SK-N-SH (cell line): Measurements from ENCODE around the gene FAM241A. TPM values are rescaled to one million over a fixed set of nuclear protein-coding genes. Genes with fewer than 3 reads are reported as not detected.

Experiments
- CTCF ChIA-PET: fragments of 300-600, 350-600 bp; formaldehyde crosslinking; extraction: SDS; loops from one replicate; lab custom pipeline; 2021; lab: Yijun Ruan, JAX
- POLR2A ChIA-PET: fragments of 350-600 bp; sonication (Branson Sonifier 250); formaldehyde crosslinking; extraction: SDS; loops from one replicate; lab custom pipeline; 2020; ENCODE audit warnings: antibody characterized with exemption, inconsistent platforms; lab: Yijun Ruan, JAX
- DNase-seq: peaks from one replicate; pipeline ENCODE4 v3.0.0; 2012
- H2AFZ ChIP-seq: fragments of 200-600 bp; sonication (generic); 2 replicates; pipeline ENCODE4 v1.8.1; 2016; ENCODE audit warnings: antibody characterized with exemption, mild to moderate bottlenecking, low read depth
- H3F3A ChIP-seq: fragments of 200-600 bp; sonication (generic); replicated peaks from 2 replicates; pipeline ENCODE3; 2016; ENCODE audit warnings: antibody characterized with exemption, mild to moderate bottlenecking; ENCODE audit not compliant: insufficient read depth
- H3K27ac ChIP-seq, 2 experiments: fragments of 200-500 bp in 1 of 2; fragments of 200-600 bp in 1 of 2; sonication (Bioruptor generic) in 1 of 2; sonication (generic), shearing (Covaris generic) in 1 of 2; 2 replicates each; pipeline versions ENCODE4 v1.5.1 to v1.6.1; 2014 to 2016; ENCODE audit warnings: low read depth in 2 of 2, inconsistent platforms in 1 of 2, low read length in 1 of 2, mild to moderate bottlenecking in 1 of 2, mixed read lengths in 1 of 2
- H3K27me3 ChIP-seq: fragments of 200-600 bp; sonication (generic), shearing (Covaris generic); 2 replicates; pipeline ENCODE4 v1.6.1; 2016; ENCODE audit warnings: mixed run types; ENCODE audit not compliant: insufficient read depth
- H3K36me3 ChIP-seq, 2 experiments: fragments of 200-500 bp in 1 of 2; fragments of 200-600 bp in 1 of 2; sonication (Bioruptor generic) in 1 of 2; sonication (generic) in 1 of 2; replicated peaks in 1 of 2; 2 replicates each; pipeline versions ENCODE3 to v1.5.1; 2014 to 2016; ENCODE audit warnings: low read length in 1 of 2, mild to moderate bottlenecking in 1 of 2; ENCODE audit not compliant: insufficient read depth in 2 of 2, control insufficient read depth in 1 of 2
- H3K4me1 ChIP-seq, 2 experiments: fragments of 200-500 bp in 1 of 2; fragments of 200-600 bp in 1 of 2; sonication (Bioruptor generic) in 1 of 2; sonication (generic), shearing (Covaris generic) in 1 of 2; 2 replicates each; pipeline versions ENCODE4 v1.5.1 to v1.6.1; 2014 to 2016; ENCODE audit warnings: low read depth in 1 of 2, low read length in 1 of 2, mixed run types in 1 of 2; ENCODE audit not compliant: insufficient read depth in 2 of 2, control insufficient read depth in 1 of 2
- H3K4me2 ChIP-seq: fragments of 200-600 bp; sonication (generic), shearing (Covaris generic); 2 replicates; pipeline ENCODE4 v1.6.1; 2017; ENCODE audit warnings: mixed run types
- H3K4me3 ChIP-seq, 2 experiments: fragments of 200-500 bp in 1 of 2; fragments of 200-600 bp in 1 of 2; sonication (Bioruptor generic) in 1 of 2; sonication (generic), shearing (Covaris generic) in 1 of 2; 2 replicates each; pipeline versions ENCODE4 v1.5.1 to v1.8.1; 2014 to 2016; ENCODE audit warnings: low read depth in 2 of 2, inconsistent platforms in 1 of 2, low read length in 1 of 2, mild to moderate bottlenecking in 1 of 2, mixed read lengths in 1 of 2, moderate library complexity in 1 of 2
- H3K79me2 ChIP-seq: fragments of 200-600 bp; sonication (generic); 2 replicates; pipeline ENCODE4 v1.8.1; 2017; ENCODE audit warnings: mild to moderate bottlenecking; ENCODE audit not compliant: insufficient read depth
- H3K9ac ChIP-seq: fragments of 200-600 bp; sonication (generic); 2 replicates; pipeline ENCODE4 v1.6.1; 2017; ENCODE audit warnings: mixed run types
- H3K9me2 ChIP-seq: fragments of 200-600 bp; sonication (generic); 2 replicates; pipeline ENCODE4 v1.6.1; 2017; ENCODE audit warnings: mixed run types
- H3K9me3 ChIP-seq: fragments of 200-600 bp; sonication (generic); 2 replicates; pipeline ENCODE4 v1.6.1; 2017; ENCODE audit warnings: mixed run types, mild to moderate bottlenecking, moderate library complexity
- H4K20me1 ChIP-seq: fragments of 200-600 bp; sonication (generic); 2 replicates; pipeline ENCODE4 v1.6.1; 2017; ENCODE audit warnings: mild to moderate bottlenecking, mixed run types; ENCODE audit not compliant: insufficient read depth
- FOSL2 ChIP-seq: IDR thresholded peaks from 2 replicates; pipeline ENCODE4 v1.4.0; 2012; ENCODE audit warnings: low read depth, mild to moderate bottlenecking, moderate library complexity, borderline replicate concordance
- FOXJ3 ChIP-seq: sonication (generic); formaldehyde crosslinking; IDR thresholded peaks from 2 replicates; pipeline ENCODE4 v1.5.1; 2020; ENCODE audit warnings: mild to moderate bottlenecking, missing genetic modification reagents
- GATA2 ChIP-seq: sonication (generic); formaldehyde crosslinking; IDR thresholded peaks from 2 replicates; pipeline ENCODE4 v1.5.0; 2020; ENCODE audit warnings: mild to moderate bottlenecking, missing genetic modification reagents
- MXI1 ChIP-seq: IDR thresholded peaks from 2 replicates; pipeline ENCODE4 v1.6.1; 2012; ENCODE audit warnings: mild to moderate bottlenecking, low read depth, low read length, improper control_type of control experiment
- PBX3 ChIP-seq: IDR thresholded peaks from 2 replicates; pipeline ENCODE4; 2012
- POLR2AphosphoS5 ChIP-seq: IDR thresholded peaks from 2 replicates; pipeline ENCODE4 v1.6.1; 2012; ENCODE audit warnings: low read depth, low read length
- RAD21 ChIP-seq: IDR thresholded peaks from 2 replicates; pipeline ENCODE4 v1.6.1; 2012; ENCODE audit warnings: mild to moderate bottlenecking, low read length
- RXRA ChIP-seq: IDR thresholded peaks from 2 replicates; pipeline ENCODE4 v1.4.0; 2012; ENCODE audit warnings: low read depth, mild to moderate bottlenecking, borderline replicate concordance
- TAF1 ChIP-seq: IDR thresholded peaks from 2 replicates; pipeline ENCODE4 v1.6.1; 2012; ENCODE audit warnings: low read depth, mild to moderate bottlenecking, low read length, moderate library complexity, borderline replicate concordance
- TEAD4 ChIP-seq: IDR thresholded peaks from 2 replicates; pipeline ENCODE4 v1.4.0; 2012; ENCODE audit warnings: mild to moderate bottlenecking, borderline replicate concordance; ENCODE audit not compliant: insufficient read depth
- ZBTB33 ChIP-seq: IDR thresholded peaks from 2 replicates; pipeline ENCODE4 v1.4.0; 2012; ENCODE audit warnings: low read depth, borderline replicate concordance
- WGBS: methylation state at CpG from one replicate; pipeline ENCODE4 v1.1.6; 2017; ENCODE audit warnings: low lambda C conversion rate; 5-methylcytosine and 5-hydroxymethylcytosine counted together
- polyA plus RNA-seq, 3 experiments: library from polyadenylated mRNA; depleted of rRNA; stranded (reverse); fragments of >200 nt; gene quantifications; 2 replicates each; pipeline ENCODE4 v1.2.3, GENCODE V29; 2012

FAM241A gene
- polyA plus RNA-seq, 1 of the 3 experiments (the other 2 are of a cell fraction) = 0.44 TPM

- 87% methylated on average over 1 of the region's 1 CpG for WGBS
- Histone ChIP-seq H3K27ac (no peak overlapping the region), H3K4me3 (no peak overlapping the region), H3K4me2 (no peak overlapping the region), H2AFZ (no peak overlapping the region), H3K36me3 (no peaks in the 10 kb centered on the region), H3K9me2 (no peaks in the 10 kb centered on the region), H3K27me3 (no peaks in the 10 kb centered on the region), H3K79me2 (no peaks in the 10 kb centered on the region), H3F3A (no peaks in the 10 kb centered on the region), H3K9me3 (no peaks in the 10 kb centered on the region), H3K4me1 (no peaks in the 10 kb centered on the region), H3K9ac (no peak overlapping the region), H4K20me1 (no peaks in the 10 kb centered on the region)
- CTCF ChIA-PET = interaction anchor here (0.9 to 1.8 kb wide), 2 partner anchors 18 to 131 kb away, joined by 3 to 7 read pairs; no protein-coding TSS in a partner anchor
- POLR2A ChIA-PET = no interaction called here
- DNase-seq = no peak
- no peak for TF ChIP-seq GATA2
- no peak for TF ChIP-seq TAF1
- no peak for TF ChIP-seq FOXJ3 (CRISPR knock-in tag)
- no peak for TF ChIP-seq MXI1
- TF ChIP-seq FOSL2 = no peak
- TF ChIP-seq POLR2AphosphoS5 = no peak
- TF ChIP-seq PBX3 = no peak
- TF ChIP-seq RAD21 = no peak
Measured at GRCh38 chr4:112196461-112196860, 51.2 kb downstream of the FAM241A start.

- CTCF ChIA-PET = no interaction called here
- no peak for TF ChIP-seq ZBTB33
- no peak for TF ChIP-seq MXI1
- TF ChIP-seq RXRA = no peak
- TF ChIP-seq TEAD4 = no peak
- TF ChIP-seq, all 33 proteins: peak for 0
- H2AFZ ChIP-seq = no peak overlapping the region
- H3K36me3 ChIP-seq = no peaks in the 10 kb centered on the region
- H4K20me1 ChIP-seq = no peaks in the 10 kb centered on the region
- H3K9me2 ChIP-seq = no peaks in the 10 kb centered on the region
- H3K9me3 ChIP-seq = no peaks in the 10 kb centered on the region
- WGBS = 6% methylated on average over 1 of the region's 1 CpG
- no peaks in the 10 kb centered on the region for H3K27me3 ChIP-seq
- no peak overlapping the region for H3K4me3 ChIP-seq
- no peaks in the 10 kb centered on the region for H3K79me2 ChIP-seq
- no peak for DNase-seq
- no peaks in the 10 kb centered on the region for H3F3A ChIP-seq
- no peak overlapping the region for H3K9ac ChIP-seq
- no peaks in the 10 kb centered on the region for H3K4me1 ChIP-seq
- POLR2A ChIA-PET = no interaction called here
- no peak overlapping the region for H3K4me2 ChIP-seq
- H3K27ac ChIP-seq = no peak overlapping the region
Measured at GRCh38 chr4:112199041-112199440, 53.8 kb downstream of the FAM241A start.
